ENCODE measurements around the gene CASKIN1. TPM values are rescaled to one million over a fixed set of nuclear protein-coding genes. Genes with fewer than 3 reads are reported as not detected.

The CASKIN1 gene
- total and polyA plus RNA-seq, 12 donors = 0.06 to 5.2 (median 1.3) TPM; not detected in 3

DNA sequence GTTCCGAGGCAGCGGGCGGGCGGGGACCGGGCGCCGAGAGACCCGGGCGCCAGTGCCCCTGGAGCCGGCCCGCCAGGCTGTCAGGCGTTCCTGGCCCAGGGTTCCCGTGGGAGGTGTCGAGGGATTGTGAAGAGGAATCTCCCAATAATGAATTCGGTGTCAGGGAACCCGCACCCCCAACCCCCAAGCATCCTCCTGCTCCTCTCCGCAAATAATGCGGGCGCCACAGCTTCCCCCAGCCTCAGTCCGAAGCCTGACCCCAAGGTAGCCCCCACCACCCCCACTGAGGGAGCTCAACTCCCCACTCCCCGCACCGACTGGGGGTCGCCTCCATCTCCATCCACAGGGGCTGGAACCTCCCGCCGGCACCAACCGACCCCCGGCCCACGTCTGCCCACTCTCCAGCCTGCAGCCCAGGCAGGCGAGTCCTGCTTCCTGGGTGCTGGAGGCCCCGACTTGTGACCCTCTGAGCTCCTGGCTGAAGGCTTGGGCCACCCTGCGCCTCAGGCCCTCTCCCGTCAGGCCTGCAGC lies 641 bp upstream of the CASKIN1 start:
- H3K4me1 ChIP-seq (replicated peaks in 1 of 2) = peaks cover 0 to 8% of the 10 kb centered on the region in 2 donors
- DNase-seq = no peak
- H3K27me3 ChIP-seq = peaks cover 14% of the 10 kb centered on the region
- no peaks in the 10 kb centered on the region for H3K9me3 ChIP-seq (replicated peaks in 1 of 3)
- no peak overlapping the region for H3K4me3 ChIP-seq
- H3K36me3 ChIP-seq (replicated peaks in 1 of 2) = no peaks in the 10 kb centered on the region
- intact Hi-C loops (cut with DNase I) = no loop called here
- no peak overlapping the region for H3K27ac ChIP-seq
- WGBS, 4 donors = 35 to 61% (median 39%) methylated on average over 18 to 32 of the region's 32 CpGs; no CpG with 5 or more reads in 1 of the 4 donors
- no peak for TF ChIP-seq POLR2A (IDR thresholded peaks at IDR 0.05)
- TF ChIP-seq, protein P1, sequence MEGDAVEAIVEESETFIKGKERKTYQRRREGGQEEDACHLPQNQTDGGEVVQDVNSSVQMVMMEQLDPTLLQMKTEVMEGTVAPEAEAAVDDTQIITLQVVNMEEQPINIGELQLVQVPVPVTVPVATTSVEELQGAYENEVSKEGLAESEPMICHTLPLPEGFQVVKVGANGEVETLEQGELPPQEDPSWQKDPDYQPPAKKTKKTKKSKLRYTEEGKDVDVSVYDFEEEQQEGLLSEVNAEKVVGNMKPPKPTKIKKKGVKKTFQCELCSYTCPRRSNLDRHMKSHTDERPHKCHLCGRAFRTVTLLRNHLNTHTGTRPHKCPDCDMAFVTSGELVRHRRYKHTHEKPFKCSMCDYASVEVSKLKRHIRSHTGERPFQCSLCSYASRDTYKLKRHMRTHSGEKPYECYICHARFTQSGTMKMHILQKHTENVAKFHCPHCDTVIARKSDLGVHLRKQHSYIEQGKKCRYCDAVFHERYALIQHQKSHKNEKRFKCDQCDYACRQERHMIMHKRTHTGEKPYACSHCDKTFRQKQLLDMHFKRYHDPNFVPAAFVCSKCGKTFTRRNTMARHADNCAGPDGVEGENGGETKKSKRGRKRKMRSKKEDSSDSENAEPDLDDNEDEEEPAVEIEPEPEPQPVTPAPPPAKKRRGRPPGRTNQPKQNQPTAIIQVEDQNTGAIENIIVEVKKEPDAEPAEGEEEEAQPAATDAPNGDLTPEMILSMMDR (IDR thresholded peaks at IDR 0.05) = no peak

DNA sequence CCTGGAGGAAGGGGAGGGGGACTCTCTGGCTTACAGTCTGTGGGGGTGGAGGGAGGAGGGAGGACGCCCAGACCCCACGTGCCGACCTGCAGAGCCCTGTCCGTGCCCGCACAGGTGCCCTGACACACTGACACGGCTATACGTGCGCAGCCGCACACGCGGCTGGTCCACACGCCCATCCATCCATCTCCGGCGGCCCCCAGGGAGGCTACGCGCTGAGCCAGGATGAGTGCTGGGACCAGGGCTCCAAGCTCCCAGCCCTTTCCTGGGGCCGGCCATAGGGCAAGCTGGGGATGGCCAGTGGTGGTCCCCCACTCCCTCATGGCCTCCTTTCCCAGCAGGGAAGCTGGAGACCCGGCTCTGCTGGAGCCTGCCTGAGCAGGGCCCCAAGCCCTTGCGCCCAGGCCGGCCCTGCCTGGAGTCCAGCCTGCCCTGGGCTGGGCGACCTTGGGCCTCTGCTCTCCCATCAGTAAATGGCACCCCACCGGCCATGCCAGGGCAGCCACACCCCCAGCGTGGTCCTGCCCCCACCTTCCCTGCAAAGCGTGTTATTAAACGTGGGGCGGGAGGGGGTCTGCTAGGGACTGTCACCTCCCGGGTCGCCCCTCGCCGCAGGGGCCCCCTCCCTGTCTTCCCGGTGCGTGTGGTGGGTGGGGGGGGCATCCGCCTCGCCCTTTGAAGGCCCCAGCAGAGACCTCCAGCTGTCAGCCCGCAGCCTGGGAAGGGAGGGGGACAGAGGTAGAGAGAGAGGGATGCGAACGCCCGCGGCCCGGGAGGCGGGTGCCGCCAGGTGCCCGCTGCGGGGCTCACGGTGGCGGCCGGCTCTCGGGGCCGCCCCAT lies 863 bp downstream of the CASKIN1 start:
- TF ChIP-seq, protein P1 (IDR thresholded peaks at IDR 0.05) = no peak
- TF ChIP-seq POLR2A (IDR thresholded peaks at IDR 0.05) = no peak
- peaks cover 14% of the 10 kb centered on the region for H3K27me3 ChIP-seq
- H3K9me3 ChIP-seq (replicated peaks in 1 of 3) = no peaks in the 10 kb centered on the region
- peaks cover 0 to 8% of the 10 kb centered on the region in 2 donors for H3K4me1 ChIP-seq (replicated peaks in 1 of 2)
- H3K27ac ChIP-seq = no peak overlapping the region
- DNase-seq = no peak
- H3K4me3 ChIP-seq = peak overlapping the region in 1 of 4 donors; percentile 48
- no peaks in the 10 kb centered on the region for H3K36me3 ChIP-seq (replicated peaks in 1 of 2)
- WGBS, 4 donors = 4 to 21% (median 10%) methylated on average over 17 to 49 of the region's 49 CpGs; no CpG with 5 or more reads in 1 of the 4 donors
- intact Hi-C loops (cut with DNase I) = no loop called here

DNA sequence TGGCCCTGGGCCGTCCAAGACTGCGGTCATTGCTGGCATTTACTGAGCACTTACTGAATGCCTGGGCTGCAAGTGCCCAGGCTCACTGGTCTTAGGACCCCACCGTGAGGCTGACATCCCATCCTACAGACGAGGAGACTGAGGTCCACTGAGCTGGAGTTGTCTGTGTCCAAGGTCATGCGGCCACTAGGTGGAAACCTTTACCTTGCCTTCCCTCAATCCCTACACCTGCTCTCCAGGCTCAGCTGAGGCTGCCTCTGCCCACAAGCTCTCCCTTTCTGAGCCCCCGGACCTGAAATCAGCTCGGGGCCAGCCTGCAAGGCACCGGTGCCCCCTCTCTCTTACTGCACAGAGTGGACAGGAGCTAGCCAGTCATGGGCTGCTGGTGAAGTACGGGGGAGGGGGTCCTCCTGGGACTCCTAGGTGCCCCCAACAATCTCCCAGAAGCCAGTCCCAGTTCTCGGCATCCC lies 1.5 kb downstream of the CASKIN1 start:
- no peaks in the 10 kb centered on the region for H3K9me3 ChIP-seq (replicated peaks in 1 of 3)
- H3K4me3 ChIP-seq = no peak overlapping the region
- no peaks in the 10 kb centered on the region for H3K36me3 ChIP-seq (replicated peaks in 1 of 2)
- 27 to 38% (median 36%) methylated on average over 7 to 10 of the region's 10 CpGs for WGBS, 4 donors
- TF ChIP-seq POLR2A (IDR thresholded peaks at IDR 0.05) = no peak
- TF ChIP-seq, protein P1 (IDR thresholded peaks at IDR 0.05) = peak in 4 of 6 experiments; percentile 9 to 42 (median 24)
- peaks cover 14% of the 10 kb centered on the region for H3K27me3 ChIP-seq
- intact Hi-C loops (cut with DNase I) = no loop called here
- H3K27ac ChIP-seq = no peak overlapping the region
- no peak for DNase-seq
- peaks cover 0 to 8% of the 10 kb centered on the region in 2 donors for H3K4me1 ChIP-seq (replicated peaks in 1 of 2)

DNA sequence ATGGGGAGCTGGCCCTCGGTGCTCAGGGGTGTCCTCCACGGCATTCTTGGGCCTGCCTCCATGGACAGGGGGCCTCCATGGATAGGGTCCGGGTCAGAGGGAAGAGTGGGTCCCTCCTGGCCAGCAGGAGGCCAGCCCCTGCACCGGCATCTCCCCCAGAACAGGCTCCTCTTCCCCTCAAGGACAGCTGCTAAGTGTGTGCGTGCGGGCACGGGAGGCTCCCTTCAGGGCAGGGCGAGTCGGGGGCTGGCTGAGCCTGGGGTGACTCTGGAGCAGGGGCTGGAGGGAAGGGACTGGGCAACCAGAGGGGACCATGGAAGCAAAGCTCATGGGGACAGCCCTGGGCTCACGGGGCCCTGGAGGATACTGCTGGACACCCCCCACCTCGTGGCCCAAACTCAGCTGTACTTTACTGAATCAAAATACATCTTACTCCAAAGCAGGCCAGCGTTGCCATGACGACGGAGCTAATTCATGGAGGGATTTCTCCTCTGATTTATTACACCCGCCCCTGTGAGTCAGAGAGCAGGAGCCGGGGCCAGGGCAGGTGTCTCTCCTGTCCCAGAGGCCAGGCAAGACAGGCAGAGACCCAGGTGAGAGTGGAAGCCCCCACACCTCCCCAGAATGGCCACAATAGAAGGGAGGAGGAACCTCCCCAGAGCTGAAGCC lies 2.1 kb downstream of the CASKIN1 start:
- Histone ChIP-seq H3K9me3 (replicated peaks in 1 of 3) (no peaks in the 10 kb centered on the region), H3K27me3 (peaks cover 14% of the 10 kb centered on the region), H3K4me3 (no peak overlapping the region), H3K27ac (no peak overlapping the region), H3K4me1 (replicated peaks in 1 of 2) (peaks cover 0 to 8% of the 10 kb centered on the region in 2 donors), H3K36me3 (replicated peaks in 1 of 2) (no peaks in the 10 kb centered on the region)
- 17 to 30% (median 24%) methylated on average over 8 to 16 of the region's 16 CpGs for WGBS, 4 donors
- TF ChIP-seq, protein P1 (IDR thresholded peaks at IDR 0.05) = no peak
- TF ChIP-seq POLR2A (IDR thresholded peaks at IDR 0.05) = no peak
- intact Hi-C loops (cut with DNase I) = no loop called here
- peak in 5 of 7 donors; percentile 49 to 75 (median 51) for DNase-seq
